Endodermal cell (in vitro differentiated cells): ENCODE results near the gene PTOV1. TPM values are rescaled to one million over a fixed set of nuclear protein-coding genes. Genes with fewer than 3 reads are reported as not detected.

Experiments used
- DNase-seq: peaks from one replicate; pipeline ENCODE4 v3.0.0-alpha.2; 2017
- H3K27ac ChIP-seq: 2 replicates; pipeline ENCODE4 v1.5.1; 2013; ENCODE audit warnings: mild to moderate bottlenecking, low read depth, low read length, moderate library complexity
- H3K27me3 ChIP-seq: 2 replicates; pipeline ENCODE4 v1.6.1; 2013; ENCODE audit warnings: mild to moderate bottlenecking, low read length, moderate library complexity; ENCODE audit not compliant: insufficient read depth, control insufficient read depth, poor library complexity, severe bottlenecking
- H3K36me3 ChIP-seq: 2 replicates; pipeline ENCODE4 v1.7.0; 2013; ENCODE audit warnings: mild to moderate bottlenecking, low read length, moderate library complexity; ENCODE audit not compliant: control insufficient read depth, insufficient read depth
- H3K4me1 ChIP-seq: one replicate; pipeline ENCODE4 v1.7.0; 2013; ENCODE audit warnings: low read length; ENCODE audit not compliant: control insufficient read depth, insufficient read depth
- H3K4me3 ChIP-seq: 2 replicates; pipeline ENCODE4 v1.5.1; 2013; ENCODE audit warnings: mild to moderate bottlenecking, low read length, moderate library complexity
- H3K9ac ChIP-seq: 2 replicates; pipeline ENCODE4 v1.6.1; 2013; ENCODE audit warnings: mild to moderate bottlenecking, low read length, moderate library complexity; ENCODE audit not compliant: poor library complexity, severe bottlenecking; ENCODE audit errors: extremely low read depth
- H3K9me3 ChIP-seq: 2 replicates; pipeline ENCODE4 v1.6.1; 2013; ENCODE audit warnings: mild to moderate bottlenecking, low read length, moderate library complexity; ENCODE audit not compliant: control insufficient read depth
- H3K27ac Mint-ChIP-seq: 2 replicates; pipeline ENCODE4 v1.8.0; 2020; ENCODE audit warnings: mixed read lengths
- H3K27me3 Mint-ChIP-seq: 2 replicates; pipeline ENCODE4 v1.8.0; 2021; ENCODE audit warnings: mild to moderate bottlenecking, mixed read lengths; ENCODE audit not compliant: insufficient read depth
- H3K36me3 Mint-ChIP-seq: 2 replicates; pipeline ENCODE4 v1.8.0; 2020; ENCODE audit warnings: low read depth, mixed read lengths
- H3K4me1 Mint-ChIP-seq: 2 replicates; pipeline ENCODE4 v1.8.0; 2020; ENCODE audit warnings: mixed read lengths
- H3K4me3 Mint-ChIP-seq: 2 replicates; pipeline ENCODE4 v1.8.0; 2020; ENCODE audit warnings: mild to moderate bottlenecking, moderate library complexity, mixed read lengths
- H3K9me3 Mint-ChIP-seq: 2 replicates; pipeline ENCODE4 v1.8.0; 2020; ENCODE audit warnings: mild to moderate bottlenecking, mixed read lengths
- CTCF ChIP-seq: fragments of 200-600 bp; sonication (generic); conservative IDR thresholded peaks from 2 replicates; pipeline ENCODE4 v1.5.0; 2021; ENCODE audit warnings: antibody characterized with exemption, mild to moderate bottlenecking
- WGBS, 2 experiments: methylation state at CpG; one replicate each; pipeline versions ENCODE4 v1.1.5 to v1.1.7; 2013; ENCODE audit warnings: missing lambda C conversion rate in 2 of 2, mixed read lengths in 1 of 2; ENCODE audit not compliant: insufficient coverage in 1 of 2, insufficient read length in 1 of 2; 5-methylcytosine and 5-hydroxymethylcytosine counted together
- total RNA-seq, 2 donors: library from RNA; stranded (reverse); fragmentation: NEBNext Ultra II Directional in 1 of 2; extraction: Animal tissue kit (Norgen Biotek cat#: 25700) in 1 of 2; gene quantifications; 2 replicates in 1 of 2; 3 replicates in 1 of 2; pipeline ENCODE4 v1.2.1, GENCODE V29; 2021

Gene PTOV1
- total RNA-seq, 2 donors from 2014 or later, result 279 to 287 TPM

- Histone ChIP-seq H3K27ac (no peak overlapping the region), H3K4me3 (no peak overlapping the region), H3K36me3 (peaks cover 15% of the 10 kb centered on the region), H3K27me3 (no peaks in the 10 kb centered on the region), H3K4me1 (no peaks in the 10 kb centered on the region), H3K9me3 (no peaks in the 10 kb centered on the region), H3K9ac (no peak overlapping the region)
- TF ChIP-seq CTCF, result no peak
- Mint-ChIP-seq H3K9me3 (peaks cover 5% of the 10 kb centered on the region), H3K27ac (no peak overlapping the region), H3K27me3 (peaks cover 42% of the 10 kb centered on the region), H3K4me3 (no peak overlapping the region), H3K36me3 (peaks cover 33% of the 10 kb centered on the region), H3K4me1 (no peaks in the 10 kb centered on the region)
- WGBS, 2 experiments, result 92 to 96% methylated on average over 4 to 18 of the region's 18 CpGs
- no peak for DNase-seq
Observed at GRCh38 chr19:49888510-49888824, 37.5 kb downstream of the PTOV1 start.

DNA sequence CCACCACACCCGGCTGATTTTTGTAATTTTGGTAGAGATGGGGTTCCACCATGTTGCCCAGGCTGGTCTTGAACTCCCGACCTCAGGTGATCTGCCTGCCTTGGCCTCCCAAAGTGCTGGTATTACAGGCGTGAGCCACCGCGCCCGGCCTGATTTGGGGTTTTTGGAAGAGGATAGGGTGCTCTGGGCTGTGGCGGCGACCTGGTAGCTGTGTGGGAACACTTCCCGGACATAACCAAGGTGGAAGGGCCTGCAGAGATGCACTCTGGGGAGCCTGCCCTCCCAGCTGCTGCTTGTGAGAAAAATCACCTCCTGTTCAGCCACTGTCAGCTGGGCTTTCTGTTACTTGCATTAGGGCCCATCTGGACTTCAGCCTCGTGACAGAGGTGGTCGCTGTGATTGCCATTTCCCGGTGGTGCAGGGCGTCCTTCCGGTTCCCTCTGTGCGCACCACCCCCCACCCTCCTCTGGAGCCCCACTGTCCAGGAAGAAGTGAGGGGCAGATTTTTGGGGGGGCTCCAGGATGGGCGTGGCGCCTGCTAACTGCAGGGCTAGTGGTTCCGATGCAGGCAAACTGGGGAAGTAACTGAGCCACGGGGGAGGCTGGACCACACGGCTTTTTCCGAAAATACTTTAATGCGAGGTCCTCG lies 38.2 kb downstream of the PTOV1 start:
- H3K9me3 Mint-ChIP-seq, result peaks cover 5% of the 10 kb centered on the region
- no peak for TF ChIP-seq CTCF
- Histone ChIP-seq H3K27ac (no peak overlapping the region), H3K4me3 (no peak overlapping the region), H3K36me3 (peaks cover 12% of the 10 kb centered on the region), H3K9ac (no peak overlapping the region), H3K9me3 (no peaks in the 10 kb centered on the region), H3K27me3 (no peaks in the 10 kb centered on the region), H3K4me1 (no peaks in the 10 kb centered on the region)
- 96 to 98% methylated on average over 7 to 23 of the region's 23 CpGs for WGBS, 2 experiments
- H3K27ac Mint-ChIP-seq, result no peak overlapping the region
- no peaks in the 10 kb centered on the region for H3K4me1 Mint-ChIP-seq
- H3K4me3 Mint-ChIP-seq, result no peak overlapping the region
- peaks cover 28% of the 10 kb centered on the region for H3K36me3 Mint-ChIP-seq
- no peak for DNase-seq
- H3K27me3 Mint-ChIP-seq, result peaks cover 46% of the 10 kb centered on the region

DNA sequence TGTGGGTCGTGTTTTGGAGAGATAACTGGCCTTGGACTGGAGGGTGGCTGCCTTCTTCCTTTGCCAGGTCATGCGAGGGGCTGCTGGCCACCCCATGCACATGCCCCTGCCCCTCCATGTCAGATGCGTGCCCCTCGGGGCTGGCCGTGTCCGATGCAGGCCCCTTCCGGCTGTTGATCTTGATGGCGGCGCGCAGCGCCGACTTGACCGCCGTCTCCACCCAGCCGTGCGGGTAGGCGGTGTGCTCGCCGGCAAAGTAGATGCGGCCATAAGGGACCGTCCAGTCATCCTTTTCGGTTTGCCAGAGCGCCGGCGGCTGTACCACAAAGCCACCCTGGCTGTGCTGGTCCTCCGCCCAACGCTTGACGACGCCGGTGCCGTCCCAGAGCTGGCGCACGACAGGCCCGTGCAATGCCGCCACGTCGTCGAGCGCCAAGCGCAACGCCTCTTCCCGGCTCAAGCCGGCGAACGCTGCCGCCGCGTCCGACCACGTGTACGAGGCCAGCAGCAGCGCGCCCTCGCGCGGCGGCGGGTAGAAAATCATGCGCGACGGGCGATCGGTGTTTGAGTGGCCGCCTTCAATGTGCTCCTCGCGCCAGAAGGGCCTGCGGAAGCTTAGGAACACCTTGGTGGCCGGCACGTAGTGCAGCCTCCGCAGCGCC lies 38.9 kb downstream of the PTOV1 start:
- peaks cover 22% of the 10 kb centered on the region for H3K36me3 Mint-ChIP-seq
- Histone ChIP-seq H3K36me3 (peaks cover 8% of the 10 kb centered on the region), H3K9me3 (no peaks in the 10 kb centered on the region), H3K9ac (no peak overlapping the region), H3K27me3 (no peaks in the 10 kb centered on the region), H3K27ac (no peak overlapping the region), H3K4me1 (no peaks in the 10 kb centered on the region), H3K4me3 (no peak overlapping the region)
- peak overlapping the region; percentile 71 for H3K27ac Mint-ChIP-seq
- DNase-seq, result peak; percentile 96
- peaks cover 5% of the 10 kb centered on the region for H3K9me3 Mint-ChIP-seq
- H3K4me1 Mint-ChIP-seq, result no peaks in the 10 kb centered on the region
- TF ChIP-seq CTCF, result peak; percentile 88
- 52 to 83% methylated on average over 31 to 71 of the region's 71 CpGs for WGBS, 2 experiments
- peaks cover 47% of the 10 kb centered on the region for H3K27me3 Mint-ChIP-seq
- peak overlapping the region; percentile 42 for H3K4me3 Mint-ChIP-seq
